Activated naive CD4-positive, alpha-beta T cell (primary cell): Measurements from ENCODE around the gene SASH3.
"Not testable (repeated sequence)": the region's sequence is repeated elsewhere in the genome, so short reads cannot be mapped to it uniquely, and the experiment has no call there.

Experiments used
- DNase-seq, 4 experiments: peaks; one replicate each; lab custom pipeline; 2025; lab: John Stamatoyannopoulos, UW

SASH3 gene

GRCh38 chrX:129779747-129780146 lies at the start of gene SASH3:
SASH3 (plus strand) TSS chrX:129779949; CDS start chrX:129780098, 149 bp downstream.
- peak in 2 of 4 experiments; percentile 32 to 44 for DNase-seq

- DNase-seq, result no peak
These were observed 48.5 kb upstream of the SASH3 start for GRCh38 chrX:129731228-129731627.

DNA sequence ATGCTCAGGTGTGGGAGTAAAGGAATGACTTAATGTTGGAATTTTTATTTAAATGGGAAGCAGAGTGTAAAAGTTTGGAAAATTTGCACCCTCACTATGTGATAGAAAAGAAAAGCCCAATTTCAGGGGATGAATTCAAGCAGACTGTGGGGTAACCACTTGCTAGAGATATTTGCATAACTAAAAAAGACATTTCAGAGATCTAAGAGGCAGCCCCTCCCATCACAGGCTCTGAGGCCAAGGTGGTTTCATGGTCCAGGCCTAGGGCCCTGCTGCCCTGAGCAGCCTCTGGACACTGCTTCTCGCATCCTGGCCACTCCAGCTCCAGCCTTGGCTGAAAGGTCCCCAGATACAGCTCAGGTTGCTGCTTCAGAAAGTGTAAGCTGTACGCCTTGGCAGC lies 46.9 kb upstream of the SASH3 start:
- no peak for DNase-seq

DNA sequence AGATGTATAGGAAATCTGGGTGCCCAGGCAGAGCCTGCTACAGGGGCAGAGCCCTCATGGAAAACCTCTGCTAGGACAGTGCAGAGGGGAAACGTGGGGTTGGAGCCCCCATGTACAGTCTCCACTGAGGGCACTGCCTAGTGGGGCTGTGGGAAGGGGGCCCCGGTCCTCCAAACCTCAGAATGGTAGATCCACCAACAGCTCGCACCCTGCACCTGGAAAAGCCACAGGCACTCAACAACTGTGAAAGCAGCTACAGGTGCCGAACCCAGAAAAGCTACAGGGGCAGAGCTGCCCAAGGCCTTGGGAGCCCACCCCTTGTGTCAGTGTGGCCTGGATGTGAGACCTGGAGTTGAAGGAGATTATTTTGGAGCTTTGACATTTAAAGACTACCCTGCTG lies 46.4 kb upstream of the SASH3 start:
- no peak for DNase-seq

DNA sequence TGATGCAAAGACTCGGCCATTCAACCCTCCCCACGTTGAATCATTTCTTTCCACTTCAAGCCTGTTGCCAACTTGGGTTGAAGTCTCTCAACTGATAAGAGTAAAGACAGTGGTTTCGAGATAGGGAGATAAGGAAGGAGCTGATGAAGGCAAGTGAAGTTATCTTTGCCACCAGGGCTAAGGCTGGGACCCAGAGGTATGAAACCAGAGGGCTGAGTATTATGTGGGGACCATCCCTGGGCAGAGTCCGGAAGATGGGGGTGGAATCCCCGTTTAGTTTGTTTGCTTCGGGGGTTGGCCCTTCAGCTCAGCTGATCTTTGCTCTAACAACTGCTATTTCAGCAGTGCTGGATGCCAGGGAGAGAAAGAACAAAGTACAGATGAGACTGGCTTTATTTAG lies 43.3 kb upstream of the SASH3 start:
- DNase-seq, result no peak

GRCh38 chrX:129737916-129738315 lies 41.8 kb upstream of the SASH3 start:
- DNase-seq, result no peak

GRCh38 chrX:129738466-129739308 lies 41.1 kb upstream of the SASH3 start, which contains the start of gene XPNPEP2:
XPNPEP2 (plus strand) TSS chrX:129738979; CDS start chrX:129739214, 235 bp downstream.
- no peak for DNase-seq

DNA sequence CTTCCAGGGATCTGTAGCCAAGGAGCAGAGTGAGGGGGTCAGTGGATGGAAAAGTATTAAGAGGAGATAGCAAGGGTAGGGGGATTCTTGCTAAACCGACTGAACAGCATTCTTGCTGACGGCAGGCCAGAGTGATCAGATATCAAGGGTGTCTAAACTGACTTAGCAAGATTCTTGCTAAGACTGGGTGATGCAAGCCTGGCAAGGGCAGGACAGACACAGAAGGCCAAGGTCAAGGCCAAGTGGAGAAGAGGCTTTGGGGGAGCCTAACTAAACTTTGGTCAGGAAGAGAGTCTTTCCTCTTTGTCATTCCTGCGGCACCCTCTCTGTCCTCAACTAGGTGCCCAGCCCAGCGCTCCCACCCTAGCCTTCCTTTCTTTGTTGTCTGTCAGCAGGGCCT lies 40.2 kb upstream of the SASH3 start:
- no peak for DNase-seq

DNA sequence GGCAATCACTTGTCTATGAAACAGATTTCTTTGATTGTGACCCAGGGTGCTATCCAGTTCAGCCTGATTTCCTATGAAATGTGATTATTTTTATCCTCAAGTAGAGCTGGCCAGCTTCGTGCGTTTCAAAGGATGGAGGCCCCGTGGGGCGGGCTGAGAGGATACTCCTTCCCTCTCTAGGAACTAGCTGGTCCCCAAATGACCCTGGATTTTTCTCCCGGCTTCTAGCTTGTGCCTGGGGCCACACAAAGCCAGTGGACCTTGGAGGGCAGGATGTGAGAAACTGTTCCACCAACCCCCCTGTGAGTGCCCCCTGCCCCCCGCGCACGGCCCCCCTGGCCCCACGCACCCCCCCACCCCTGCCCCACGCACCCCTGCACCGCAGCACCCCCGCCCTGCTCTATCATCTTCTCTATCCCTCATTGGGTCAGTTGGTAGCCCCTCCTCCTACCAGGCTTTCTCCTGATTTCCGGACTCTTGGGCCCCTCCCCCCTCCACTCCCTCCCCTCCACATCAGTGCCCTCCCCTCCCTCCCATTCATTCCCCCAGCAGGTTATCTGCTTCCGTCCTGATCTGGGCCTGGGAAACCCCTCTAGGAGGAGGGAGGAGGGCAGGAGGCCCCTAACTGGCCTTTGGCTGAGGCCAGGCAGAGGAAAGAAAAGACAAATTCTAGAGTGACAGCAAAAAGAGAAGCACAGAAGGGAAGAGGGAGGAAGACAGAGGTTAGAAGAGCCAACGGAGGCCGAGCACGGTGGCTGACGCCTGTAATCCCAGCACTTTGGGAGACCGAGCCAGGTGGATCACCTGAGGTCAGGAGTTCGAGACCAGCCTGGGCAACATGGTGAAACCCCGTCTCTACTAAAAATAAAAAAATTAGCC lies 37.6 kb upstream of the SASH3 start:
- no peak for DNase-seq

GRCh38 chrX:129742759-129743152 lies 37.0 kb upstream of the SASH3 start:
- not testable (repeated sequence) for DNase-seq

DNA sequence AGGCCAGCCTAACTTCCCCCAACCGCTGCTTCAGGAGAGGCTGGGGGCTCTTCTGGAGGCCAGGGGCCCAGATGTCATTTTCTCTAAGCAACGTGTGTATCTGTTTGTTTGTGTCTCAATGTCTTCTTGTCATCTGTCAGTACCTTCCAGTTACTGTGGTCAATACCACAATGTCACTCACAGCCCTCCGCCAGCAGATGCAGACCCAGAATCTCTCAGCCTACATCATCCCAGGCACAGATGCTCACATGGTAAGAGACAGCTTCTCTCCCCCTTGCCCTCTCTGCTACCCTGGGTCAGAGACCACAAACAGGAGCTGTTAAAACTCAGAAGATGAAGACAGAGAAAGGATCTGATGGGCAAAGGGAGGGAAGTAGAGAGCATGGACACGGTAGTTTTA lies 35.9 kb upstream of the SASH3 start:
- no peak for DNase-seq

DNA sequence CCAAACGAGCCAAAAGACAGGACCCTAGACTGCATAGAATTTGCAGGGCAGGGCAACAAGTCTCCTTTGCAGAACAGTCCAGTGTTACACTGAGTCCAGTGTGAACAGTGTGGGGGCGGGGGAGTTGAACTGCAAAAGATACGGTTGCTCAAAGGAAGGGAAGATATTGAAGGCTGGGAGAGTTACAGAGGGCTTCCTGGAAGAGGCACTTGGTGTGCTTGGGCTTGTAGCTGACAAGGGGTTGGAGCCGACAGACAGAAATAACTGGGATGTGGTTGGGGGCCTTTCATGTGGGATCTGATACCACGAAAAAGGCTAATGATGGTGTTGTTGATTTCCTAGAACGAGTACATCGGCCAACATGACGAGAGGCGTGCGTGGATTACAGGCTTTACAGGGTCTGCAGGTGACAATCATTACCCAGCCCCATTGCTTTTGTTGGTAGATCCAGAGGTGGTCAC lies 34.9 kb upstream of the SASH3 start:
- DNase-seq, result no peak

DNA sequence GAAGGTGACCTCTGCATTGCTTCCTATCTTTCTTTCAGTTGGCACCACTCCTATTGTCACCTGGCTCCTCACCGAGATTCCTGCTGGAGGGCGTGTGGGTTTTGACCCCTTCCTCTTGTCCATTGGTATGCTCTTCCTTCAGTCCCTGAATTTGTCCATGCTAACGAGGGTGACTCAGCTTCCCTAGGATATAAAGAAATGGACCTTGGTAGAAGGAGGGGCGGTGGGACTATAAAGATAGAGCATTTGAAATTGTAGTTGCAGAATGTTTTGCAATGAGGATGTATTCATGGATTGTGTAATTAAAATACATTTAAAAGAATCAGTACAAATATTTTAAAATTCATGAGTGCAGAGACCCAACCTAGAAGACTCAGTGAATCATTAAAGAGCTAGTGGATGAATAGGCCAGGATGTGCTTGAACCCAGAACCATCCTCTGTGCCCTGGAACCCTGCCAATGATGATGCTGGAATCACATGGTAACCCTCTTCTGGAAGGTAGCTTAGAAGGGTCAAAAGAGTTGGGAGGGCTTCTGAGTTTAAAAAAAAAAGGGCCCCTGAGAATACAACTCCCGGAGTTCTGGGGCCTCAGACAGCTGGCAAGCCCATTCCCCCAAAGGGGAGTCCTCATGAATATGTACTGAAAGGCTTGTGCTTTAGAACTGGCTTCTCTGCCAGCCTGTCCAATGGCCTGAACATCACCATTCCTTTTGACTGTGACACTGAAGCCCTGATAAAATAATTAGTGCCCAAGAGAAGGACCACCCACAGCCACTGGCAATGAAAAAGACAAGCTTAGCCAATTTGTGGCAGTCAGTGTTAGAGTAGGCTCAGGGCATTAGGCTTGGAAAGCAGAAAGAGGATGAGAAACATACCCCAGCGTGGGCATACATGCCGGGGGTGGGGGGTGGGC lies 32.9 kb upstream of the SASH3 start:
- DNase-seq, result no peak

DNA sequence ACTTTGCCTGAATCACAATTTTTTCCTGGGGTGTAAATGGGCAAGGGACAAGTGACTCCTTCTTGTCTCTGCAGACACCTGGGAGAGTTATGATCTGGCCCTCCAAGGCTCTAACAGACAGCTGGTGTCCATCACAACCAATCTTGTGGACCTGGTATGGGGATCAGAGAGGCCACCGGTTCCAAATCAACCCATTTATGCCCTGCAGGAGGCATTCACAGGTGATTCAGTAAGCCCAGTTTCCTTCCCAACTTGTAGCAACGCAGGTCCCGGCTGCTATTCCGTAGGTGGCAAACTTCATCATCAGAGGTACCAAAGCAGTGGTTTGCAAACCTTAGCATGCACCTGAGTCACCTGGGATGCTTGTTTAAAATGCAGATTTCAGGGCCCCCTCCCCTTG lies 32.2 kb upstream of the SASH3 start:
- DNase-seq, result no peak

GRCh38 chrX:129748305-129748704 lies 31.4 kb upstream of the SASH3 start:
- DNase-seq, result no peak

GRCh38 chrX:129749069-129749468 lies 30.7 kb upstream of the SASH3 start:
- DNase-seq, result no peak

- no peak for DNase-seq
These were observed 28.8 kb upstream of the SASH3 start for GRCh38 chrX:129750971-129751370.

GRCh38 chrX:129754056-129755024 lies 25.4 kb upstream of the SASH3 start:
- DNase-seq, result no peak

DNA sequence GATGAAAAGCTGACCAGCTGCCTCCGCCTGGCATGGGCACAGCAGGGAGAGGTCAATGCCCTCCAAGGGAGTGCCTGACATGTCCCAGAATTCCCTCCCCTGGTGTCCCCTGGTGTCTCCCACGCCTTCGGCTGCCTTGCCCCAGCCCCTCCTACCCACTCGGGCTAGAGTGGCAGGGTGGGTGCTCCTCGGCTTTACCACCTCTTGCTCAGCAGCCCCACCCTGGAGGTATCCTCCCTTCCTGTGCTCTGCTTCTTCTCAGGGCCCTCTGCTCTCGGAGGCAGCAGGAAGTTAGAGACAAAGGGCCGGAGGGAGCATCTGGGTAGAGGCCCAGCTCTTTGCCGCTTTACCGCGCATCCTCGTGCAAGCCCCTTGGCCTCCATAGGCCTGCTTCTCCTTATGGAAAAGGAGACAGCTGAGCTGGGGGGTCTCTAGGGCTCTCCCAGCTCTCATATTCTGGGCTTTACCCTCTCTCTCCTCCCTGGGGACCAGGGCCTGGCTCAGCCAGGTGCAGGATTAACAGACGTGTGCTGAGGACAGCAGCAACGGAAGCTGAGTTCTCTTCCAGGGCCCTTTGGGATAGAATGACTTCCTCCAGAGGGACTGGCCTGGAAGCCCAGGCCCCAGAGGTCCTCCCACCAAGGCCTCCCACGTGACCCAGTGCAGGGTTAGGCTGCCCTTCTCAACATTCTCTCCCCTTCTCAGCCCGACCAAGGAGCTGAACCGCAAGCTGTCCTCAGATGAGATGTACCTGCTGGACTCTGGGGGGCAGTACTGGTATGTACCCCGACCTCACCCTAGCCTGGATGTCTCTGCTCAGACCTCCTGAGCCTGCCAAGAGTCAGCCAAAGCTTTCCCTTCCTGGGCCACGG lies 23.7 kb upstream of the SASH3 start:
- no peak for DNase-seq
